Mesodermal cell (in vitro differentiated cells): ENCODE data around the gene CD300E.

ENCODE experiments used
- H3K27ac ChIP-seq: 2 replicates; pipeline ENCODE4 v1.7.0; 2013; ENCODE audit warnings: mild to moderate bottlenecking, low read depth, low read length, moderate library complexity; ENCODE audit not compliant: severe bottlenecking
- H3K36me3 ChIP-seq: 2 replicates; pipeline ENCODE4 v1.7.1; 2013; ENCODE audit warnings: mild to moderate bottlenecking, low read length, moderate library complexity; ENCODE audit not compliant: control insufficient read depth, insufficient read depth
- H3K4me1 ChIP-seq: one replicate; pipeline ENCODE4 v1.7.1; 2013; ENCODE audit warnings: mild to moderate bottlenecking, low read length; ENCODE audit not compliant: insufficient read depth, control insufficient read depth, poor library complexity, severe bottlenecking
- H3K4me3 ChIP-seq: 2 replicates; pipeline ENCODE4 v1.7.0; 2013; ENCODE audit warnings: low read length, control low read depth, mild to moderate bottlenecking; ENCODE audit not compliant: insufficient read depth, poor library complexity, severe bottlenecking; ENCODE audit errors: extremely low read depth
- H3K9me3 ChIP-seq: 2 replicates; pipeline ENCODE4 v1.7.1; 2013; ENCODE audit warnings: mild to moderate bottlenecking, low read length, moderate library complexity; ENCODE audit not compliant: control insufficient read depth
- WGBS, 2 experiments: methylation state at CpG; one replicate each; pipeline ENCODE4 v1.1.5; 2013; ENCODE audit warnings: missing lambda C conversion rate in 2 of 2; ENCODE audit not compliant: insufficient coverage in 2 of 2; 5-methylcytosine and 5-hydroxymethylcytosine counted together

CD300E gene

DNA sequence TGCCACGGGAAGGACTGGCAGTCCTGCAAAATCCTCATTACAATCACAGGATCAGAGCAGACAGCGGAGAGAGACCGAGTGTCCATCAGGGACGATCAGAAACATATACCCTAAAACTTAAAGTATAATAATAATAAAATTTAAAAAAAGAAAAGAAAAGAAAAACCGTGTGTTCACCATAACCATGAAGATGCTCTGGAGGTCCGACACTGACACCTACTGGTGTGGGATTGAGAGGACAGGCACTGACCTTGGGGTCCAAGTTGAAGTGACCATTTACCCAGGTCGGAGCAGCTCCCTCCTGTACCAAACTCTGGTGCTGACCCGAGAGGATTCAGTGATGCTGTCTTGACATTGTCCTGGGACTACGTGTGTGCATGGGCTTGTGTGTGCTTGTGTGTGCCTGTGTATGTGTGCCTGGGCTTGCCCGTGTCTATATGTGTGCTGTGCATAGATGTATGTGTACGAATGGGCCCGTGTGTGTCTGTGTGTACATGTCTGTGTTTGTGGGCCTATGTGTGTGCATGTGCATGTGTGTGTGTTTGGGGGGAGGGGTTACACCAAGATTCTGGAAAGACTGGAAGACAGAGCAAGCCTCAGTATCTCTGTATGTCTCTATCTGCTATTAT lies 21.5 kb downstream of the CD300E start:
- Histone ChIP-seq H3K9me3 (no peaks in the 10 kb centered on the region), H3K4me1 (peaks cover 26% of the 10 kb centered on the region), H3K4me3 (no peak overlapping the region), H3K36me3 (no peaks in the 10 kb centered on the region), H3K27ac (no peak overlapping the region)
- WGBS, 2 experiments, result 61 to 71% methylated on average over 6 to 7 of the region's 12 CpGs

DNA sequence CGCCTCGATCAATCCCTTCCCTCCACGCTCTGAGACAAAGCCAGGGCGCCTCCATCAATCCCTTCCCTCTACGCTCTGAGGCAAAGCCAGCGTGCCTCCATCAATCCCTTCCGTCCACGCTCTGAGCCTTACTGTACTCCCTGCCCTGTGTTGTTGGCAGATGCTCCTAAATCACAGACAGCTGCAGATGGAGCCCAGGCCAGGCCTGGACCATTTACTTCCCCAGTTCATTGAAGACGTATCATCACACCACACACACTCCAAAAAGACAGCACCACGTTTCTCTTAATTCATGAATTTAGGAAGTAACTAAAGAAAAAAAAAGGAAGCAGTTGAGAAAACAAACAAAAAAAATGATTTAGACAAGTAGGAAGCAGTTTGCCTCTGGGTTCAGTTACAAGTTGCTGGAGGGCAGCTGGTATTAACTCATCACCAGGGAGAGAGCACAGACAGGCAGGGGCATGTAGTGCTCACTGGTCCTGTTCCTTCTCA lies 24.0 kb downstream of the CD300E start:
- 79 to 82% methylated on average over 8 of the region's 10 CpGs for WGBS, 2 experiments
- no peak overlapping the region for H3K4me3 ChIP-seq

DNA sequence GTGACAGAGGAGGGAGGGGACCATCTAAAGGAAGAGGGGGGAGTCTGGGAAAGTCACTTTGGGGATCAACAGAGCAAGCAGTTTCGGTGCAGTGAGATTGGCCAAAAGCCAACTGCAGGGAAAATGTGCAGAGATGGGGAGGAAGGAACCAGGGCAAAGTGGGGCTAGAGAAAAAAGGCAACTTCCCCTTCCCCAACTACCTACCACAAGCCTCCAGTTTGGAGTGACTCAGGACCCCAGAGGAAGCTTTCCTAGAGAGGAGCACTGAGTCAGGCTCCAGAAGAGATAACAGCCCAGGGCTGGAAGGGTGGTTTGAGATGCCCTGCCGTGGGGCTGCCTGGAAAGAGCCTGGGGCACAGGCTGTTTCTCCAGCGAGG lies 24.5 kb downstream of the CD300E start:
- Histone ChIP-seq H3K36me3 (no peaks in the 10 kb centered on the region), H3K27ac (peak overlapping the region; percentile 13), H3K4me3 (no peak overlapping the region), H3K4me1 (peaks cover 20% of the 10 kb centered on the region), H3K9me3 (no peaks in the 10 kb centered on the region)
- WGBS, 2 experiments, result 42 to 46% methylated on average over 2 to 3 of the region's 3 CpGs

More for the DNA sequence above, 24.0 kb downstream of the CD300E start:
- Histone ChIP-seq H3K9me3 (no peaks in the 10 kb centered on the region), H3K27ac (peak overlapping the region; percentile 13), H3K4me1 (peaks cover 20% of the 10 kb centered on the region), H3K36me3 (no peaks in the 10 kb centered on the region)

DNA sequence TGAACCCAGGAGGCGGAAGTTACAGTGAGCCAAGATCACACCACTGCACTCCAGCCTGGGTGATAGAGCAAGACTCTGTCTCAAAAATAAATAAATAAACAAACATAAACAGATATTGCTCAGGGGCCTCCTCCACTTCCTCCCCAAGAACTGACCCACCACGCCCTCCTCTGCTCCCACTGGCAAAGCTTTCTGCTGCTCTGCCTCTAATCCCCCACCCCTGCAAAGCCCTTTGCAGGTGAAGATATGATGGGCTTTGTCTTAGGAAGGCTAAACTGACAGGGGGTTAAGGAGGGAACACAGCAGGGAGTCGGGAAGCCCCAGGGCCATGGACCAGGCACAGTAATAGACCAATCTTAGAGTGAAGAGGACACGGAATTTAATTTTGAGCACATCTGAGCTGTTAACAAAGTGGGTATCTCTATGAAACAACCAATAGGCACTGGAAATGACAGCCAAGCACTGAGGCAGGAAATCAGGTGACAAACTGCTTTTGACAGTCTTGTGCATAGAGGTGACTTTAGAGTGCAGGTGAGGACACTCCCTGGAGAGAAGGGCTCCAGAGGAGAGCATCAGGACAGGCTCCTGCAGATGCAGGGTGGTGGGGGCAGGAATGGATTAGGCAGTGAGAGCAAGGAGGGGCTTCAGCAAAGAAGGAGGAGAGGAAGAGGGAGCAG lies 25.1 kb downstream of the CD300E start:
- 67 to 79% methylated on average over 2 to 3 of the region's 4 CpGs for WGBS, 2 experiments
- Histone ChIP-seq H3K36me3 (no peaks in the 10 kb centered on the region), H3K27ac (no peak overlapping the region), H3K4me3 (no peak overlapping the region), H3K4me1 (peaks cover 20% of the 10 kb centered on the region), H3K9me3 (no peaks in the 10 kb centered on the region)

DNA sequence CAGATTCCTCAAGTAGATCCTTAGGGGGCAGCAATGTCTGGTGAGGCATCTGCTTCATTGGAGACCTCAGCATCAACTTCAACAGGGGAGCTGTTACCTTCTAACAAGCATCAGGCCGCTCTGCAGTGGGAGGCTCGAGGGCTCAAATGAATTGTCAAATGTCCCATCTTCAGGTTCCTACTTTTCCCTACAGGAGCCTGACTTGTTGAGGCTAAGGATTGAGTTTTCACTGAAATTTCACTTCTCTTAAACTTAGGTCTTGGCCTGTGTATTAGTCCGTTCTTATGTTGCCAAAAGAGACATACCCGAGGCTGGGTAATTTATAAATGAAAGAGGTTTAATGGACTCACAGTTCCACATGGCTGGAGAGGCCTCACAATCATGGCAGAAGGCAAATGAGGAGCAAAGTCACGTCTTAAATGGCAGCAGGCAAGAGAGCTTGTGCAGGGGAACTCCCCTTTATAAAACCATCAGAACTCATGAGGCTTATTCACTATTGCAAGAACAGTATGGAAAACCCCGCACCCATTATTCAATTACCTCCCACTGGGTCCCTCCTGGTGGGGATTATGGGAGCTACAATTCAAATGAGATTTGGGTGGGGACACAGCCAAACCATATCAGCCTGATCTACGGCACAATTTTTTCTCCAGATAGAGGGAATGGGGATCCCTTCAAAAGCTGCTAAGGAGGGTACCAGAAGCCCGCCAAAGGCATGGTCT lies 26.3 kb downstream of the CD300E start:
- H3K27ac ChIP-seq, result no peak overlapping the region
- peaks cover 26% of the 10 kb centered on the region for H3K4me1 ChIP-seq
- no peaks in the 10 kb centered on the region for H3K9me3 ChIP-seq
- no peak overlapping the region for H3K4me3 ChIP-seq
- WGBS, 2 experiments, result 85 to 88% methylated on average over 3 to 4 of the region's 8 CpGs
- H3K36me3 ChIP-seq, result no peaks in the 10 kb centered on the region

DNA sequence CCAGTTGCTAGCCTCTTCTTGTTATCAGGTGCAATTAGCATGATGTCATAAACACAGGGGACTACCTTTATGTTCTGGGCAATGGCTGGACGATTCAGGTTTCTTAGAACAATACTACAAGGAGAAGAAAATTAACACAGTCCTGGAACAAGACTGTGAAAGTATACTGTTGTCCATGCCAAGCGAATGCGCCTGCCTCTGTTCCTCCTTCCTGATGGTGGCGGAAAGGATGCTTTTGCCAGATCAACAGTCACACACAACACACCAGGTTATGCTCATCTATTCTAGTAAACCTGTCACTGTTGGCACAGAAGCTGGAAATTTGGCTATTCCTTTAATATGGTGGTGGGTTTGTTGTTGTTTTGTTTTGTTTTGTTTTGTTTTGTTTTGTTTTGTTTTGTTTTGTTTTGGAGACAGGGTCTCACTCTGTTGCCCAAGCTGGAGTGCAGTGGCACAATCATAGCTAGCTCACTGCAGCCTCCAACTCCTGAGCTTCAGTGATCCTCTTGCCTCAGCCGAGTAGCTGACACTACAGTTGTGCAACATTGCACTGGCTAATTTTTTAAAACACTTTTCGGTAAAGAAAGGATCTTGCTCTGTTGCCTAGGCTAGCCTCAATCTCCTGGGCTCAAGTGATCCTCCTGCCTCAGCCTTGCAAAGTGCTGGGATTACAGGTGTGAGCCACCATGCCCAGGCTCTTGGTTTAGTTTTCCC lies 28.3 kb downstream of the CD300E start:
- no peaks in the 10 kb centered on the region for H3K9me3 ChIP-seq
- no peaks in the 10 kb centered on the region for H3K36me3 ChIP-seq
- no peak overlapping the region for H3K4me3 ChIP-seq
- peaks cover 22% of the 10 kb centered on the region for H3K4me1 ChIP-seq
- 37 to 82% methylated on average over 3 to 5 of the region's 6 CpGs for WGBS, 2 experiments
- H3K27ac ChIP-seq, result no peak overlapping the region

DNA sequence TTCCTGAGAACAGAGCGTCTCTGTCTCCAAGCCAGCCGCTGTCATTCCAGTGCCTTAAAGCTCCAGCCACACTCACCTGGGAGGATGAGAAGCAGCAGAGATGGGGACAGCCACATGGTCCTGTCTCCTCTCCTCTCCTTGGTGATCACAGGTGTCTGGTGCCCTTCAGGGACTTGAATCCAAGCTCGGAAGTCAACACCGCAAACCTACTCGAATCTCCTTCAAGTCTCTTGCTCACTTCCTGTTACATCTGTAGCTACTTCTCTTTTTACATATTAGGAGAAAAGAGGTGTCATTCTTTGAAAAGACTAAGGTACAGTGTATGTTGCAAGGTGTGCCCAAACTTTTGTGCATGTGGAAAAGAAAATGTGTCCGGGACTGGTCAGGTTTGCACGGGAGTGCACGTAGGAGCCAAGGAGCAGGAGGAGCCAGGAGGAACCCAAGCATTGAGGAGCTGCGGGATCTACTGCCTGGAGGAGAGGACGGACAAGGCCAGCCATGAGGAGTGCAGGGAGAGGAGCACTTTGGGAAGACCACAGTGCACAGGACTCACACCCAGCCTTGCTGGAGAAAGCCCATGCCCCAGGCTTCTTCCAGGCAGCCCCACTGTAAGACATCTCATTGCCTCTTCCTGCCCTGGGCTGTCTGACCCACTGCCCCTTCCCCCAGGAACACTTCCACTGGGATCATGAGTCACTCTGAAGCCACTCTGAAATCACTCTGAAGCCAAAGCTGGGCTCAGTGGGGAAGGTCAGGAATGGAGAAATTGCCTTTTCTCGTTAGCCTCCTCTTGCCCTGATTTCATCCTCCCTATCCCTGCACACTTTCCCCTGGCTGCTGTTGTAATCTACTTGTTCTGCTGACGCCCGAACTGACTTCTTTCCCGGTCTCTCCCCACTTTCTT lies 31.2 kb downstream of the CD300E start, which contains the start of gene CD300LD:
Gene CD300LD, minus strand, starts transcription at position 197 of the 904 bp plus-strand sequence. Its CDS starts 81 bp downstream, at position 116.
- Histone ChIP-seq H3K27ac (no peak within 1 kb of the TSS), H3K36me3 (no peaks in the 10 kb centered on the region), H3K4me1 (peaks cover 10% of the 10 kb centered on the region), H3K9me3 (no peaks in the 10 kb centered on the region), H3K4me3 (no peak within 1 kb of the TSS)
- 80% methylated on average over 9 to 10 of the region's 14 CpGs for WGBS, 2 experiments

DNA sequence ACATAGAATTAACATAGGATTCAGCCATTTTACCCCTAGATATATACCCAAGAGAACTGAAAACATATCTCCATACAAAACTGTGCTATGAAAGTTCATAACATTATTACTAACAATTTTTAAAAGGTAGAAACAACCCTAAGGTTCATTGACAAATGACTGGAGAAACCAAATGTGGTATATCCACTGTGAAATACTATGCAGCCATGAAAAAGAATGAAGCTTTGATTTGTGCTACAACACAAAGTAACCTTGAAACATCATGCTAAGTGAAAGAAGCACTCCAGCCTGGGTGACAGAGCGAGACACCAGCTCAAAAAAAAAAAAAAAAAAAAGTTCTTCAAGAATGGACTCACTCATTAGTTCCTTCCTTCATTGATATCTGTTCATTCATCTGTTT lies 32.0 kb downstream of the CD300E start:
- Histone ChIP-seq H3K4me3 (no peak overlapping the region), H3K9me3 (no peaks in the 10 kb centered on the region), H3K36me3 (no peaks in the 10 kb centered on the region), H3K27ac (no peak overlapping the region), H3K4me1 (peaks cover 10% of the 10 kb centered on the region)
- 67% methylated on average over 1 of the region's 1 CpG; no CpG with 5 or more reads in 1 of the 2 experiments for WGBS, 2 experiments

DNA sequence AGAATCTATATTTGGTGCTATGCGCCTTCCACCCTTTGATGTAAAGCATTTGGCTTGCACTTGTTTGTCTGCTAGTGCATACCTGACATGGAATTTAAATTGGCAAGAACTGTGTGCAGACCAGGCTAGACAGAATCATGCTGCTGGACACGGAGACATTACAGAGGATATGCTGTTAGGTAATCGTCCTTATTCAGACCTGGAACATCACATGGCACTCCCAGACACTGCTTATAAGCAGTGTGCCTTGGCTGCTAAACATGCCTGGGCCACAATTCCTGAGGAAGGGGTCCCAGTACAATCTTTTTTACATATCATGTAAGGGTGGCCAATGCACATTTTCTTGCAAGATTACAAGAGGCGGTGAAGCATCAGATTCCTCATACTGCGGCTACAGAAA lies 37.8 kb downstream of the CD300E start:
- peaks cover 5% of the 10 kb centered on the region for H3K9me3 ChIP-seq
- 85 to 94% methylated on average over 3 to 5 of the region's 5 CpGs for WGBS, 2 experiments
- no peak overlapping the region for H3K4me3 ChIP-seq
- no peak overlapping the region for H3K27ac ChIP-seq
- H3K4me1 ChIP-seq, result no peaks in the 10 kb centered on the region
- no peaks in the 10 kb centered on the region for H3K36me3 ChIP-seq
